Endothelial cell of umbilical vein (primary cell): Measurements from ENCODE around the gene MLH1. TPM values are rescaled to one million over a fixed set of nuclear protein-coding genes. Genes with fewer than 3 reads are reported as not detected.

Experiments
- BruUV-seq: library from RNA; stranded (reverse); fragments of 400-500 nt; replicated peaks from 2 replicates; lab custom pipeline; 2021; lab: Mats Ljungman, UMichigan
- CTCF ChIA-PET: fragments of 300-600, 350-600 bp; sonication (Branson Sonifier 250); formaldehyde crosslinking; loops from one replicate; lab custom pipeline; 2021; ENCODE audit warnings: antibody characterized with exemption, inconsistent platforms; lab: Charles Lee
- POLR2A ChIA-PET: fragments of 300-600, 350-600 bp; sonication (Branson Sonifier 250); formaldehyde crosslinking; loops from one replicate; lab custom pipeline; 2021; ENCODE audit warnings: antibody characterized with exemption, inconsistent platforms; lab: Charles Lee
- DNase-seq: peaks from one replicate; pipeline ENCODE4 v3.0.0-alpha.2; 2011; ENCODE audit warnings: low read depth, low spot score
- FAIRE-seq: peaks from 2 replicates; lab custom pipeline; 2011; peaks lifted over from hg19 to GRCh38; lab: Jason Lieb, UNC
- H2AFZ ChIP-seq: 2 replicates; pipeline ENCODE4 v1.6.0; 2012; ENCODE audit warnings: low read depth, low read length, control low read depth, inconsistent platforms
- H3K27ac ChIP-seq: 2 replicates; pipeline ENCODE4 v1.5.1; 2011; ENCODE audit warnings: low read depth, mild to moderate bottlenecking, control low read depth, low read length, moderate library complexity; ENCODE audit not compliant: insufficient read depth
- H3K27me3 ChIP-seq, 2 experiments: 2 replicates each; pipeline versions ENCODE4 v1.6.0 to v1.6.1; 2011; ENCODE audit warnings: low read length in 2 of 2, mixed read lengths in 1 of 2; ENCODE audit not compliant: control insufficient read depth in 2 of 2, insufficient read depth in 2 of 2
- H3K36me3 ChIP-seq, 2 experiments: 2 replicates in 1 of 2; 3 replicates in 1 of 2; pipeline ENCODE4 v1.5.1; 2011; ENCODE audit warnings: low read length in 2 of 2, mild to moderate bottlenecking in 1 of 2, moderate library complexity in 1 of 2; ENCODE audit not compliant: control insufficient read depth in 2 of 2, insufficient read depth in 2 of 2; ENCODE audit errors: extremely low read depth in 1 of 2
- H3K4me1 ChIP-seq: 3 replicates; pipeline ENCODE4 v1.5.1; 2011; ENCODE audit warnings: mild to moderate bottlenecking, low read length; ENCODE audit not compliant: control insufficient read depth, insufficient read depth; ENCODE audit errors: extremely low read depth
- H3K4me2 ChIP-seq: 2 replicates; pipeline ENCODE4 v1.6.1; 2011; ENCODE audit warnings: low read length, control low read depth, mixed read lengths; ENCODE audit not compliant: insufficient read depth
- H3K4me3 ChIP-seq, 3 experiments: fragments of 200-600 bp in 1 of 3; sonication (generic), shearing (Covaris generic) in 1 of 3; replicated peaks in 1 of 3; 2 replicates each; pipeline ENCODE4 v1.5.1; 2011 to 2016; ENCODE audit warnings: control low read depth in 3 of 3, low read length in 3 of 3, mild to moderate bottlenecking in 2 of 3, inconsistent platforms in 1 of 3, low read depth in 1 of 3, moderate library complexity in 1 of 3; ENCODE audit not compliant: insufficient read depth in 1 of 3
- H3K79me2 ChIP-seq: 2 replicates; pipeline ENCODE4 v1.6.0; 2012; ENCODE audit warnings: low read length, inconsistent platforms; ENCODE audit not compliant: control insufficient read depth, insufficient read depth
- H3K9ac ChIP-seq: replicated peaks from 2 replicates; pipeline ENCODE3; 2011; ENCODE audit warnings: low read length, control low read depth; ENCODE audit not compliant: insufficient read depth; ENCODE audit errors: extremely low read depth
- H3K9me1 ChIP-seq: replicated peaks from 3 replicates; pipeline ENCODE4 v1.6.0; 2011; ENCODE audit warnings: mild to moderate bottlenecking, low read length; ENCODE audit not compliant: control insufficient read depth, insufficient read depth; ENCODE audit errors: extremely low read depth
- H3K9me3 ChIP-seq: replicated peaks from 2 replicates; pipeline ENCODE4 v1.5.1; 2012; ENCODE audit warnings: low read length, inconsistent platforms; ENCODE audit not compliant: control insufficient read depth, insufficient read depth
- H4K20me1 ChIP-seq: replicated peaks from 2 replicates; pipeline ENCODE3; 2011; ENCODE audit warnings: mild to moderate bottlenecking, low read length; ENCODE audit not compliant: control insufficient read depth, insufficient read depth; ENCODE audit errors: extremely low read depth
- CTCF ChIP-seq, 2 donors: IDR thresholded peaks; 1 replicate in 1 of 2; 2 replicates in 1 of 2; pipeline ENCODE4 v1.5.1; 2011; ENCODE audit warnings: low read length in 2 of 2, mild to moderate bottlenecking in 2 of 2, moderate library complexity in 2 of 2, control low read depth in 1 of 2, inconsistent platforms in 1 of 2, low read depth in 1 of 2; ENCODE audit not compliant: insufficient read depth in 1 of 2; ENCODE audit errors: extremely low read depth in 1 of 2
- EZH2 ChIP-seq: IDR thresholded peaks from 2 replicates; pipeline ENCODE4 v1.6.1; 2012; ENCODE audit warnings: borderline replicate concordance, low read depth, mild to moderate bottlenecking, moderate library complexity, low read length, inconsistent platforms; ENCODE audit not compliant: severe bottlenecking
- FOS ChIP-seq: IDR thresholded peaks from 2 replicates; pipeline ENCODE4 v1.6.1; 2011; ENCODE audit warnings: mild to moderate bottlenecking, low read length, moderate library complexity, borderline replicate concordance; ENCODE audit not compliant: insufficient read depth
- GATA2 ChIP-seq: IDR thresholded peaks from 2 replicates; pipeline ENCODE4 v1.7.0; 2011; ENCODE audit warnings: low read depth, mild to moderate bottlenecking, moderate library complexity, mixed read lengths, low read length; ENCODE audit not compliant: insufficient read length, insufficient read depth
- JUN ChIP-seq: IDR thresholded peaks from 2 replicates; pipeline ENCODE4 v1.6.1; 2011; ENCODE audit warnings: borderline replicate concordance, low read depth; ENCODE audit not compliant: insufficient read length, insufficient read depth
- MYC ChIP-seq: IDR thresholded peaks from one replicate; pipeline ENCODE4 v1.6.1; 2011; ENCODE audit warnings: mild to moderate bottlenecking, low read depth, low read length
- POLR2A ChIP-seq: IDR thresholded peaks from 2 replicates; pipeline ENCODE4 v1.6.1; 2012; ENCODE audit warnings: low read depth, mild to moderate bottlenecking, control low read depth, low read length
- POLR2AphosphoS5 ChIP-seq: IDR thresholded peaks from 2 replicates; pipeline ENCODE4 v1.6.1; 2012; ENCODE audit warnings: low read depth, mild to moderate bottlenecking, control low read depth, low read length, moderate library complexity; ENCODE audit not compliant: insufficient read depth
- dilution Hi-C: fragments of 300-500 bp; cut with MboI; formaldehyde crosslinking; loops from one replicate; pipeline ENCODE4 v1.15.0; 2019; ENCODE audit warnings: low sequenced_read_pairs; ENCODE audit not compliant: extremely low pct_ligation_motif_present
- intact Hi-C: fragments of 100-400 bp; cut with micrococcal nuclease; formaldehyde crosslinking; loops from one replicate; pipeline ENCODE4 v1.10.0; 2022
- polyA plus RNA-seq, 4 experiments: library from polyadenylated mRNA; depleted of rRNA in 3 of 4; stranded (reverse) in 3 of 4; unstranded in 1 of 4; fragments of >200 nt; gene quantifications; 2 replicates each; pipeline versions ENCODE4 v1.2.1 to v1.2.3, GENCODE V29; 2011 to 2012; ENCODE audit warnings: missing spikeins in 1 of 4
- total RNA-seq: library from RNA; stranded (reverse); gene quantifications from 2 replicates; pipeline ENCODE4 v1.2.3, GENCODE V29; 2021
- TF ChIP-seq, protein P1 (sequence below): IDR thresholded peaks from 2 replicates; pipeline ENCODE4 v1.6.1; 2011; ENCODE audit not compliant: insufficient read depth, insufficient read length

Gene MLH1
- total and polyA plus RNA-seq, 2 donors (not counting 3 experiments of a cell fraction or from before 2014, with no cell fraction given) = 22.2 to 32.9 TPM

- TF ChIP-seq EZH2 = no peak
- TF ChIP-seq FOS = no peak
- no peak for TF ChIP-seq POLR2A
- TF ChIP-seq JUN = no peak
- no peak for TF ChIP-seq GATA2
- TF ChIP-seq MYC = no peak
- no peak for TF ChIP-seq CTCF (IDR thresholded peaks at IDR 0.05; ENCODE audit: extremely low read depth in 1 of 2, insufficient read depth in 1 of 2, low read depth in 1 of 2, low read length in 2 of 2)
- no peak for TF ChIP-seq POLR2AphosphoS5
- TF ChIP-seq, protein P1, sequence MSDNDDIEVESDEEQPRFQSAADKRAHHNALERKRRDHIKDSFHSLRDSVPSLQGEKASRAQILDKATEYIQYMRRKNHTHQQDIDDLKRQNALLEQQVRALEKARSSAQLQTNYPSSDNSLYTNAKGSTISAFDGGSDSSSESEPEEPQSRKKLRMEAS = no peak
- no TSS peak for BruUV-seq
- H3K4me3 ChIP-seq = no peak overlapping the region
- H3K27me3 ChIP-seq = no peaks in the 10 kb centered on the region
- intact Hi-C loops = loop anchor here (1.0 to 5.0 kb wide), 2 partner anchors 18 to 35 kb away; no protein-coding TSS in a partner anchor
- H3K4me1 ChIP-seq = peaks cover 37% of the 10 kb centered on the region
- H3K9me1 ChIP-seq = no peaks in the 10 kb centered on the region
- no peaks in the 10 kb centered on the region for H3K9me3 ChIP-seq
- DNase-seq = peak; percentile 30
- H3K79me2 ChIP-seq = peaks cover 5% of the 10 kb centered on the region
- no peak overlapping the region for H2AFZ ChIP-seq
- H3K27ac ChIP-seq = peak overlapping the region; percentile 55
- POLR2A ChIA-PET = no interaction called here
- FAIRE-seq = peak; percentile 38
- peaks cover 0 to 2% of the 10 kb centered on the region in 2 experiments for H3K36me3 ChIP-seq
- peak overlapping the region; percentile 54 for H3K4me2 ChIP-seq
- H3K9ac ChIP-seq = peak overlapping the region; percentile 48
- dilution Hi-C loops = no loop called here
- CTCF ChIA-PET = interaction anchor here (0.6 to 1.0 kb wide), 4 partner anchors 18 to 77 kb away, joined by 3 to 5 read pairs (median 4); partner anchors contain the start of gene LRRFIP2
- H4K20me1 ChIP-seq = no peaks in the 10 kb centered on the region
These were observed 103.7 kb downstream of the MLH1 start for GRCh38 chr3:37096975-37097374.
